HepG2 (cell line): Measurements from ENCODE around the gene MFN2. TPM values are rescaled to one million over a fixed set of nuclear protein-coding genes. Genes with fewer than 3 reads are reported as not detected.

Source experiments
- ATAC-seq: fragments of 200-7000 bp; cut with Tn5 transposase; 3 replicates; pipeline ENCODE4 v1.9.1; 2020; ENCODE audit warnings: mild to moderate bottlenecking, moderate library complexity
- BruUV-seq: library from RNA; stranded (reverse); fragments of 400-500 nt; replicated peaks from 2 replicates; lab custom pipeline; 2021; lab: Mats Ljungman, UMichigan
- CTCF ChIA-PET: fragments of 300-600 bp; formaldehyde crosslinking; extraction: SDS; loops from one replicate; lab custom pipeline; 2021; ENCODE audit warnings: low total read pairs, inconsistent platforms, low intra/inter-chr PET ratio; lab: Yijun Ruan, JAX
- POLR2A ChIA-PET: fragments of 350-600 bp; sonication (Branson Sonifier 250); formaldehyde crosslinking; loops from one replicate; lab custom pipeline; 2020; ENCODE audit warnings: antibody characterized with exemption, inconsistent platforms; lab: Yijun Ruan, JAX
- DNase-seq: peaks from one replicate; pipeline ENCODE4 v3.0.0-alpha.2; 2015; ENCODE audit warnings: low spot score
- FAIRE-seq: peaks from 3 replicates; lab custom pipeline; 2011; peaks lifted over from hg19 to GRCh38; lab: Jason Lieb, UNC
- H2AFZ ChIP-seq: one replicate; pipeline ENCODE4 v1.6.1; 2011; ENCODE audit warnings: low read length, inconsistent platforms
- H3K27ac ChIP-seq: fragments of 300-600 bp; 3 replicates; pipeline ENCODE4 v1.8.0; 2011; ENCODE audit warnings: mixed run types, mild to moderate bottlenecking, mixed read lengths, low read length, inconsistent platforms; ENCODE audit not compliant: insufficient read depth; ENCODE audit errors: extremely low read length
- H3K27me3 ChIP-seq, 2 experiments: fragments of 200-600 bp in 1 of 2; 2 replicates in 1 of 2; 3 replicates in 1 of 2; pipeline versions ENCODE4 v1.6.0 to v1.8.0; 2011; ENCODE audit warnings: low read length in 2 of 2, mild to moderate bottlenecking in 2 of 2, moderate library complexity in 2 of 2, inconsistent platforms in 1 of 2; ENCODE audit not compliant: insufficient read depth in 2 of 2, control insufficient read depth in 1 of 2
- H3K36me3 ChIP-seq, 2 experiments: fragments of 200-600 bp in 1 of 2; replicated peaks in 1 of 2; 2 replicates in 1 of 2; 3 replicates in 1 of 2; pipeline versions ENCODE4 v1.5.1 to v1.8.0; 2011; ENCODE audit warnings: low read length in 2 of 2, inconsistent platforms in 1 of 2; ENCODE audit not compliant: insufficient read depth in 2 of 2, control insufficient read depth in 1 of 2
- H3K4me1 ChIP-seq: 2 replicates; pipeline ENCODE4 v1.5.1; 2012; ENCODE audit warnings: low read length, inconsistent platforms; ENCODE audit not compliant: insufficient read depth
- H3K4me2 ChIP-seq: 2 replicates; pipeline ENCODE4 v1.6.0; 2011; ENCODE audit warnings: low read depth, low read length, inconsistent platforms
- H3K4me3 ChIP-seq, 3 experiments: fragments of 200-600 bp in 1 of 3; sonication (generic), shearing (Covaris generic) in 1 of 3; replicated peaks in 1 of 3; 2 replicates each; pipeline ENCODE4 v1.5.1; 2011 to 2016; ENCODE audit warnings: low read length in 3 of 3, inconsistent platforms in 2 of 3, low read depth in 2 of 3, mild to moderate bottlenecking in 2 of 3, control low read depth in 1 of 3, mixed read lengths in 1 of 3; ENCODE audit not compliant: insufficient read depth in 1 of 3
- H3K79me2 ChIP-seq: one replicate; pipeline ENCODE4 v1.6.1; 2011; ENCODE audit warnings: low read length, inconsistent platforms; ENCODE audit not compliant: insufficient read depth
- H3K9ac ChIP-seq: 2 replicates; pipeline ENCODE4 v1.6.0; 2011; ENCODE audit warnings: mild to moderate bottlenecking, low read depth, low read length, inconsistent platforms; ENCODE audit not compliant: insufficient read depth
- H3K9me3 ChIP-seq: 2 replicates; pipeline ENCODE4 v1.5.1; 2012; ENCODE audit warnings: mild to moderate bottlenecking, low read length
- H4K20me1 ChIP-seq: 2 replicates; pipeline ENCODE4 v1.6.0; 2011; ENCODE audit warnings: inconsistent platforms, mild to moderate bottlenecking, low read length, moderate library complexity; ENCODE audit not compliant: insufficient read depth
- CREBL2 ChIP-seq: sonication (generic); formaldehyde crosslinking; IDR thresholded peaks from 2 replicates; pipeline ENCODE4 v1.8.1; 2023; ENCODE audit warnings: missing genetic modification reagents, mild to moderate bottlenecking, borderline replicate concordance
- GABPA ChIP-seq, 2 experiments: IDR thresholded peaks; 2 replicates each; pipeline ENCODE4 v1.6.1; 2011 to 2016; ENCODE audit warnings: low read depth in 2 of 2, low read length in 1 of 2, missing biosample characterization in 1 of 2, missing genetic modification characterization in 1 of 2
- KDM1A ChIP-seq: IDR thresholded peaks from 2 replicates; pipeline ENCODE4 v1.6.1; 2016; ENCODE audit warnings: missing compliant biosample characterization
- PATZ1 ChIP-seq: sonication (generic); formaldehyde crosslinking; IDR thresholded peaks from 2 replicates; pipeline ENCODE4 v1.4.0; 2020; ENCODE audit warnings: missing genetic modification reagents
- ZBTB26 ChIP-seq: IDR thresholded peaks from 2 replicates; pipeline ENCODE4 v1.6.1; 2016; ENCODE audit warnings: missing compliant biosample characterization, missing genetic modification reagents, borderline replicate concordance
- ZNF292 ChIP-seq: sonication (generic); formaldehyde crosslinking; IDR thresholded peaks from 2 replicates; pipeline ENCODE4 v1.8.1; 2022; ENCODE audit warnings: mild to moderate bottlenecking, low read depth, missing genetic modification reagents, borderline replicate concordance
- WGBS: methylation state at CpG from one replicate; pipeline ENCODE4 v1.1.6; 2017; ENCODE audit warnings: low lambda C conversion rate; 5-methylcytosine and 5-hydroxymethylcytosine counted together
- in situ Hi-C: cut with HindIII; loops from 2 replicates; pipeline ENCODE4 v1.10.0; 2017; ENCODE audit warnings: low pct_unique_long_range_greater_than_20kb; ENCODE audit not compliant: extremely low pct_ligation_motif_present
- intact Hi-C: fragments of 100-400 bp; cut with micrococcal nuclease; formaldehyde crosslinking; loops from one replicate; pipeline ENCODE4 v1.10.0; 2022; ENCODE audit not compliant: unreplicated experiment
- polyA plus RNA-seq, 8 experiments: library from polyadenylated mRNA; depleted of rRNA in 3 of 8; stranded (reverse) in 7 of 8; unstranded in 1 of 8; fragments of >200 nt; fragmentation: Illumina TruSeq in 4 of 8; extraction: Trizol in 4 of 8; gene quantifications; 2 replicates each; pipeline versions ENCODE4 v1.2.1 to v1.2.3, GENCODE V29; 2011 to 2016; ENCODE audit warnings: low read depth in 4 of 8, missing spikeins in 1 of 8, mixed read lengths in 1 of 8; ENCODE audit not compliant: insufficient read depth in 1 of 8
- total RNA-seq, 5 experiments: library from RNA; depleted of rRNA; stranded (reverse); fragments of >200 nt; fragmentation: Illumina TruSeq; extraction: Trizol; gene quantifications; 2 replicates each; pipeline ENCODE4 v1.2.3, GENCODE V29; 2016; ENCODE audit warnings: low read depth in 1 of 5
- TF ChIP-seq, protein P1 (sequence below): sonication (generic); formaldehyde crosslinking; IDR thresholded peaks from 2 replicates; pipeline ENCODE4 v1.5.1; 2020; ENCODE audit warnings: missing genetic modification reagents, mild to moderate bottlenecking, borderline replicate concordance

MFN2 gene
- total and polyA plus RNA-seq, 2 of the 13 experiments (the other 11 are each of a cell fraction or from before 2014, with no cell fraction given) = 38.7 to 60.9 TPM

GRCh38 chr1:12049616-12050015 is 69.4 kb downstream of the MFN2 start (continued):
- TF ChIP-seq PATZ1 (CRISPR knock-in tag) = no peak

- WGBS = 25% methylated on average over 1 of the region's 1 CpG
- ChIA-PET CTCF (no interaction called here), POLR2A (no interaction called here)
- peaks cover 8 to 48% of the 10 kb centered on the region in 2 experiments for H3K27me3 ChIP-seq
- no peaks in the 10 kb centered on the region for H3K4me1 ChIP-seq
- ATAC-seq (no peak), DNase-seq (no peak), FAIRE-seq (no peak)
- no peaks in the 10 kb centered on the region for H3K36me3 ChIP-seq
- no peak overlapping the region for H3K9ac ChIP-seq
- TF ChIP-seq KDM1A (CRISPR knock-in tag) (no peak), GABPA (IDR thresholded peaks at IDR 0.05; ENCODE audit: low read depth, low read length) (no peak), GABPA (CRISPR knock-in tag; IDR thresholded peaks at IDR 0.05; ENCODE audit: low read depth) (no peak), ZNF292 (CRISPR knock-in tag) (no peak), ZBTB26 (no peak), CREBL2 (no peak)
- TF ChIP-seq, protein P1, sequence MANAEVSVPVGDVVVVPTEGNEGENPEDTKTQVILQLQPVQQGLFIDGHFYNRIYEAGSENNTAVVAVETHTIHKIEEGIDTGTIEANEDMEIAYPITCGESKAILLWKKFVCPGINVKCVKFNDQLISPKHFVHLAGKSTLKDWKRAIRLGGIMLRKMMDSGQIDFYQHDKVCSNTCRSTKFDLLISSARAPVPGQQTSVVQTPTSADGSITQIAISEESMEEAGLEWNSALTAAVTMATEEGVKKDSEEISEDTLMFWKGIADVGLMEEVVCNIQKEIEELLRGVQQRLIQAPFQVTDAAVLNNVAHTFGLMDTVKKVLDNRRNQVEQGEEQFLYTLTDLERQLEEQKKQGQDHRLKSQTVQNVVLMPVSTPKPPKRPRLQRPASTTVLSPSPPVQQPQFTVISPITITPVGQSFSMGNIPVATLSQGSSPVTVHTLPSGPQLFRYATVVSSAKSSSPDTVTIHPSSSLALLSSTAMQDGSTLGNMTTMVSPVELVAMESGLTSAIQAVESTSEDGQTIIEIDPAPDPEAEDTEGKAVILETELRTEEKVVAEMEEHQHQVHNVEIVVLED = no peak
- no TSS peak for BruUV-seq
- H2AFZ ChIP-seq = no peak overlapping the region
- H3K4me3 ChIP-seq = no peak overlapping the region
- in situ Hi-C loops = no loop called here
- no peaks in the 10 kb centered on the region for H3K9me3 ChIP-seq
- no peak overlapping the region for H3K4me2 ChIP-seq
- H3K79me2 ChIP-seq = no peaks in the 10 kb centered on the region
- intact Hi-C loops = no loop called here
- H4K20me1 ChIP-seq = no peaks in the 10 kb centered on the region
- no peak overlapping the region for H3K27ac ChIP-seq
Measured at GRCh38 chr1:12051361-12051760, 71.1 kb downstream of the MFN2 start.
